Hepatocyte (in vitro differentiated cells): ENCODE data around the gene USP6NL. TPM values are rescaled to one million over a fixed set of nuclear protein-coding genes. Genes with fewer than 3 reads are reported as not detected.
"Not testable (repeated sequence)": the region's sequence is repeated elsewhere in the genome, so short reads cannot be mapped to it uniquely, and the experiment has no call there.

ENCODE experiments used
- DNase-seq: peaks from one replicate; pipeline ENCODE4 v3.0.0-alpha.2; 2016; ENCODE audit warnings: low spot score
- H2AFZ ChIP-seq: fragments of 200-600 bp; sonication (generic); 2 replicates; pipeline ENCODE4 v1.6.0; 2016; ENCODE audit warnings: antibody characterized with exemption, mild to moderate bottlenecking
- H3K27ac ChIP-seq: fragments of 200-600 bp; sonication (generic); 2 replicates; pipeline ENCODE4 v1.5.1; 2016; ENCODE audit warnings: mild to moderate bottlenecking
- H3K27me3 ChIP-seq: fragments of 200-600 bp; sonication (generic); 2 replicates; pipeline ENCODE4 v1.6.1; 2016
- H3K36me3 ChIP-seq: fragments of 200-600 bp; sonication (generic); replicated peaks from 2 replicates; pipeline ENCODE4 v1.5.1; 2016; ENCODE audit warnings: low read depth; ENCODE audit not compliant: insufficient read depth
- H3K4me1 ChIP-seq: fragments of 200-600 bp; sonication (generic); 2 replicates; pipeline ENCODE4 v1.5.1; 2016; ENCODE audit warnings: mild to moderate bottlenecking, moderate library complexity; ENCODE audit not compliant: insufficient read depth
- H3K4me2 ChIP-seq: fragments of 200-600 bp; sonication (generic); 2 replicates; pipeline ENCODE4 v1.6.0; 2016
- H3K4me3 ChIP-seq: fragments of 200-600 bp; sonication (generic); 2 replicates; pipeline ENCODE4 v1.5.1; 2016; ENCODE audit warnings: mild to moderate bottlenecking
- H3K79me2 ChIP-seq: fragments of 200-600 bp; sonication (generic); 2 replicates; pipeline ENCODE4 v1.6.0; 2017; ENCODE audit warnings: mild to moderate bottlenecking
- H3K9me2 ChIP-seq: fragments of 200-600 bp; sonication (generic); replicated peaks from 2 replicates; pipeline ENCODE4 v1.6.0; 2017; ENCODE audit warnings: mild to moderate bottlenecking; ENCODE audit not compliant: insufficient read depth
- H3K9me3 ChIP-seq: fragments of 200-600 bp; sonication (generic); 2 replicates; pipeline ENCODE4 v1.5.1; 2016; ENCODE audit warnings: low read depth, mild to moderate bottlenecking
- H4K20me1 ChIP-seq: fragments of 200-600 bp; sonication (generic); 2 replicates; pipeline ENCODE4 v1.6.0; 2016; ENCODE audit warnings: mild to moderate bottlenecking; ENCODE audit not compliant: insufficient read depth, poor library complexity, severe bottlenecking
- EZH2 ChIP-seq: fragments of 200-600 bp; sonication (generic); IDR thresholded peaks from 2 replicates; pipeline ENCODE4 v1.6.1; 2016; ENCODE audit warnings: antibody characterized with exemption, mild to moderate bottlenecking, borderline replicate concordance
- EZH2phosphoT487 ChIP-seq: fragments of 200-600 bp; sonication (generic); IDR thresholded peaks from one replicate; pipeline ENCODE4 v1.6.1; 2018; ENCODE audit warnings: antibody characterized with exemption, mild to moderate bottlenecking, low read depth, moderate library complexity; ENCODE audit not compliant: unreplicated experiment, severe bottlenecking
- WGBS: methylation state at CpG from one replicate; pipeline ENCODE4 v1.1.6; 2016; ENCODE audit warnings: low lambda C conversion rate; ENCODE audit errors: missing lambda C conversion rate; 5-methylcytosine and 5-hydroxymethylcytosine counted together
- polyA plus RNA-seq: library from polyadenylated mRNA; unstranded; fragments of >200 nt; fragmentation: Nextera tagmentation; extraction: Ambion mirVana; gene quantifications from 2 replicates; pipeline ENCODE4 v1.2.1, GENCODE V29; 2016
- total RNA-seq: library from RNA; depleted of rRNA; stranded (reverse); fragments of >200 nt; gene quantifications from 2 replicates; pipeline ENCODE4 v1.2.3, GENCODE V29; 2014
- TF ChIP-seq, protein P1 (sequence below): fragments of 200-600 bp; sonication (generic); IDR thresholded peaks from 2 replicates; pipeline ENCODE4 v1.5.1; 2016; ENCODE audit warnings: antibody characterized with exemption, mild to moderate bottlenecking; ENCODE audit not compliant: poor library complexity

The USP6NL gene
- total and polyA plus RNA-seq, 2 experiments from 2014 or later: 14.9 to 20.8 TPM

DNA sequence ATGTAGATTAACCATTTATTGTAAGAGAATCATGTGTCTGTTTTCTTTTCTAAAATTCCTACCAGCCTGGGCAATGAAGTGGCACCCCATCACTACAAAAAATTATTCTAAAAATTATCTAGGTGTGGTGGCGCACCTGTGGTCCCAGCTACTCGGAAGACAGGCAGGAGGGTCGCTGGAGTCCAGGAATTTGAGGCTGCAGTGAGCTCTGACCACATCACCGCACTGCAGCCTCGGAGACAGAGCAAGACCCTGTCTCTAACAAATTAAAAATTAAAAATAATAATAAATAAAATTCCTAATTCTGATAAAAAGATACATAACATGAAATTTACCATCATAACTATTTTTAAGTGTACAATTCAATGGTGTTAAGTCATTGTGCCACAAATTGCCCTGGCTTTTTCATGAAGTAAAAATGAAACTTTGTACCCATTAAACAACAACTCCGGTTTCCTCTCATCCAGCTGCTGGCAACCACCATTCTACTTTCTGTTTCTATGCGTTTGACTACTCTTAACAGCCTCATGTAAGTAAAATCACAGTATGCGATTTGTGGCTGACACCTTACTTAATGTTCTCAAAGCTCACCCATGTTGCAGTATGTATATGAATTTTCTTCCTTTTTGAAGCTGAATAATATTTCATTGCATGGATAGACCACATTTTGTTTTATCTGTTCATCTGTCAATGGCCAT lies 20.6 kb upstream of the USP6NL start:
- H3K4me2 ChIP-seq: no peak overlapping the region
- H3K4me3 ChIP-seq: no peak overlapping the region
- WGBS: 92% methylated on average over 8 of the region's 8 CpGs
- DNase-seq: no peak
- H3K79me2 ChIP-seq: no peaks in the 10 kb centered on the region
- H3K36me3 ChIP-seq: no peaks in the 10 kb centered on the region
- TF ChIP-seq EZH2phosphoT487: no peak
- no peak for TF ChIP-seq EZH2
- TF ChIP-seq, protein P1, sequence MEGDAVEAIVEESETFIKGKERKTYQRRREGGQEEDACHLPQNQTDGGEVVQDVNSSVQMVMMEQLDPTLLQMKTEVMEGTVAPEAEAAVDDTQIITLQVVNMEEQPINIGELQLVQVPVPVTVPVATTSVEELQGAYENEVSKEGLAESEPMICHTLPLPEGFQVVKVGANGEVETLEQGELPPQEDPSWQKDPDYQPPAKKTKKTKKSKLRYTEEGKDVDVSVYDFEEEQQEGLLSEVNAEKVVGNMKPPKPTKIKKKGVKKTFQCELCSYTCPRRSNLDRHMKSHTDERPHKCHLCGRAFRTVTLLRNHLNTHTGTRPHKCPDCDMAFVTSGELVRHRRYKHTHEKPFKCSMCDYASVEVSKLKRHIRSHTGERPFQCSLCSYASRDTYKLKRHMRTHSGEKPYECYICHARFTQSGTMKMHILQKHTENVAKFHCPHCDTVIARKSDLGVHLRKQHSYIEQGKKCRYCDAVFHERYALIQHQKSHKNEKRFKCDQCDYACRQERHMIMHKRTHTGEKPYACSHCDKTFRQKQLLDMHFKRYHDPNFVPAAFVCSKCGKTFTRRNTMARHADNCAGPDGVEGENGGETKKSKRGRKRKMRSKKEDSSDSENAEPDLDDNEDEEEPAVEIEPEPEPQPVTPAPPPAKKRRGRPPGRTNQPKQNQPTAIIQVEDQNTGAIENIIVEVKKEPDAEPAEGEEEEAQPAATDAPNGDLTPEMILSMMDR: no peak
- H3K9me3 ChIP-seq: no peaks in the 10 kb centered on the region
- H3K9me2 ChIP-seq: no peaks in the 10 kb centered on the region
- no peaks in the 10 kb centered on the region for H3K4me1 ChIP-seq
- no peaks in the 10 kb centered on the region for H4K20me1 ChIP-seq
- no peaks in the 10 kb centered on the region for H3K27me3 ChIP-seq
- no peak overlapping the region for H2AFZ ChIP-seq
- no peak overlapping the region for H3K27ac ChIP-seq

DNA sequence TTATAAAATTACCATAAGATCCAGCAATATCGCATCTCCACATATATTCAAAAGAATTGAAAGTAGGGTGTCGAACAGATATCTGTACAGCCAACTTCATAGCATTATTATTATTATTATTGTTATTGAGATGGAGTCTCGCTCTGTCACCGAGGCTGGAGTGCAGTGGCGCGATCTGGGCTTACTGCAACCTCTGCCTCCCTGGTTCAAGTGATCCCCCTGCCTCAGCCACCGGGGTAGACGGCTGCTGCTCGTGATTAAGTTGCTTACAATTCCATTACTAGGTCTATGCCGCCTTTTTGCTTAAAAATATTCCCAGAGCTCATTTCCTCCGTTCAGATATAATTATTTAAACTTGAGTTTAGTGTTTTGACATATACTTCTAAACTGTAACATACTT lies 19.8 kb upstream of the USP6NL start:
- H3K79me2 ChIP-seq: no peaks in the 10 kb centered on the region
- H3K4me2 ChIP-seq: no peak overlapping the region
- H3K4me3 ChIP-seq: no peak overlapping the region
- 91% methylated on average over 11 of the region's 11 CpGs for WGBS
- H3K9me2 ChIP-seq: no peaks in the 10 kb centered on the region
- no peaks in the 10 kb centered on the region for H3K36me3 ChIP-seq
- no peaks in the 10 kb centered on the region for H3K9me3 ChIP-seq
- TF ChIP-seq, protein P1: no peak
- TF ChIP-seq EZH2 (no peak), EZH2phosphoT487 (no peak)
- no peaks in the 10 kb centered on the region for H3K4me1 ChIP-seq
- H2AFZ ChIP-seq: no peak overlapping the region
- H3K27ac ChIP-seq: no peak overlapping the region
- no peaks in the 10 kb centered on the region for H4K20me1 ChIP-seq
- DNase-seq: no peak
- no peaks in the 10 kb centered on the region for H3K27me3 ChIP-seq

GRCh38 chr10:11629731-11630130 lies 18.3 kb upstream of the USP6NL start:
- TF ChIP-seq EZH2: no peak
- TF ChIP-seq, protein P1: no peak
- no peak for TF ChIP-seq EZH2phosphoT487
- Histone ChIP-seq H3K27ac (no peak overlapping the region), H4K20me1 (no peaks in the 10 kb centered on the region), H3K79me2 (no peaks in the 10 kb centered on the region), H3K4me1 (no peaks in the 10 kb centered on the region), H3K9me3 (no peaks in the 10 kb centered on the region), H3K9me2 (no peaks in the 10 kb centered on the region), H3K4me2 (no peak overlapping the region), H3K4me3 (no peak overlapping the region), H3K36me3 (no peaks in the 10 kb centered on the region), H3K27me3 (no peaks in the 10 kb centered on the region), H2AFZ (no peak overlapping the region)
- 93% methylated on average over 6 of the region's 6 CpGs for WGBS
- no peak for DNase-seq

- H3K4me1 ChIP-seq, H3K9me2 ChIP-seq, H3K36me3 ChIP-seq, H3K27ac ChIP-seq, DNase-seq, H3K9me3 ChIP-seq, H3K79me2 ChIP-seq, H3K27me3 ChIP-seq, H2AFZ ChIP-seq, H3K4me3 ChIP-seq, H3K4me2 ChIP-seq, H4K20me1 ChIP-seq: not testable (repeated sequence)
- 86% methylated on average over 8 of the region's 8 CpGs for WGBS
These were observed 16.5 kb upstream of the USP6NL start for GRCh38 chr10:11627941-11628340.
